Stimulated activated CD4-positive, alpha-beta T cell treated with anti-CD3 and anti-CD28 coated beads, Interleukin-1b, Interleukin-23, amount 100 ng/mL, for 24 hours (primary cell): ENCODE measurements around the gene MVP.

Source experiments
- DNase-seq, 4 experiments: peaks; one replicate each; pipeline ENCODE4 v3.0.0-alpha.2; 2020; ENCODE audit warnings: low read depth in 4 of 4, low spot score in 1 of 4

Gene MVP

DNA sequence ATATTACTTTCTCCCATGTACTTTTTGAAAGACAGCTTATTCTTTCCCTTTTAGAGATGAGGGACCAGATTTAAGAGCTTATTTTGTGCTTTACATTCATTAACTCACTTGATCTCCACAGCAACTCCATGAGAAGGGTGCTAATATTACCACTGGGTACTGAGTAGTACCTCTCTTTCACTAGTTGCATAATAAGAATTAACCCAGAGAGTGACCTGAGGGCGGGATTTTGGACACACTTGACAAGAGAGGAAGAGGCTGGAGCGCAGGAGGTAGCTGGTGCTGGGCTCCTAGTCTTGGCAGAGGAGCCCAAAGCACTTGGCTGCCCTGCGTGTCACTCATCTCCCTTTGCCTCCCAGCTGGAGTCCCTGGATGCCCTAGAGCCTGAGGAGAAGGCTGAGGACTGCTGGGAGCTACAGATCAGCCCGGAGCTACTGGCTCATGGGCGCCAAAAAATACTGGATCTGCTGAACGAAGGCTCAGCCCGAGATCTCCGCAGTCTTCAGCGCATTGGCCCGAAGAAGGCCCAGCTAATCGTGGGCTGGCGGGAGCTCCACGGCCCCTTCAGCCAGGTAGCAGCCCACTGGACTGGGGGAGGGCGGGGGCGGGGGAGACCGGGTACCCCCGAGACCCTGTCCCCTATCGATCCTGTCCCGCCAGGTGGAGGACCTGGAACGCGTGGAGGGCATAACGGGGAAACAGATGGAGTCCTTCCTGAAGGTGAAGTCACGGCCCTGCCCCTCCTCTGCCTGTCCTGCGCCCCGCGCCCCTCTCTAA lies 15.6 kb upstream of the MVP start:
- DNase-seq, result no peak

GRCh38 chr16:29805232-29806098 lies 14.8 kb upstream of the MVP start:
- peak; percentile 92 to 96 (median 96) for DNase-seq

DNA sequence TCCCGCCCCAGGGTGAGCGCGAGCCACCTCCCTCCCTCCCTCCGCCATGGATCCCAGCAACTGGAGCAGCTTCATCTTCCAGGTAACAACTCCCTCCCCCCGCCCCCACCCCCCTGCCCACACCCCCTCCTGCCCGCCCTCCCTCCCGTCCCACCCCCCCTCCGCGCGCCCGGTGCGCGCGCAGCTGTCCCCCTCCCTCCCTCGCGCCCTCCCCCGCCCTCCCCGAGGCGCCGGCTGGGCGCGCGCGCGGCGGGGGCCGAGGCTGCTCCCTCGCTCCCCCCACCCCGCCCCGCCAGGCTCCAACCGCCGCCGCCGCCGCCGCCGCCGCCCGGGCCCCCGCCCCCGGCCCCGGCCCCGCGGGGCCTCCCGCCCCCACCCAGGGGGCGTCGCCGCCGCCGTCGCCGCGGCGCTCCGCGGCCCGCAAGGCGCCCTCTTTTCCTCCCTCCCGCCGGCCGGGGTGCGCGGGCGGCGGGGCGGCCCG lies 14.1 kb upstream of the MVP start, which contains the start of gene MAZ:
TSS of gene MAZ (plus strand) at position 431 of the 481 bp plus-strand sequence. CDS start 173 bp downstream, outside the sequence.
- DNase-seq, result peak in 3 of 4 experiments; percentile 63 to 74 (median 65)

GRCh38 chr16:29806641-29807425 lies 13.4 kb upstream of the MVP start:
- DNase-seq, result no peak

DNA sequence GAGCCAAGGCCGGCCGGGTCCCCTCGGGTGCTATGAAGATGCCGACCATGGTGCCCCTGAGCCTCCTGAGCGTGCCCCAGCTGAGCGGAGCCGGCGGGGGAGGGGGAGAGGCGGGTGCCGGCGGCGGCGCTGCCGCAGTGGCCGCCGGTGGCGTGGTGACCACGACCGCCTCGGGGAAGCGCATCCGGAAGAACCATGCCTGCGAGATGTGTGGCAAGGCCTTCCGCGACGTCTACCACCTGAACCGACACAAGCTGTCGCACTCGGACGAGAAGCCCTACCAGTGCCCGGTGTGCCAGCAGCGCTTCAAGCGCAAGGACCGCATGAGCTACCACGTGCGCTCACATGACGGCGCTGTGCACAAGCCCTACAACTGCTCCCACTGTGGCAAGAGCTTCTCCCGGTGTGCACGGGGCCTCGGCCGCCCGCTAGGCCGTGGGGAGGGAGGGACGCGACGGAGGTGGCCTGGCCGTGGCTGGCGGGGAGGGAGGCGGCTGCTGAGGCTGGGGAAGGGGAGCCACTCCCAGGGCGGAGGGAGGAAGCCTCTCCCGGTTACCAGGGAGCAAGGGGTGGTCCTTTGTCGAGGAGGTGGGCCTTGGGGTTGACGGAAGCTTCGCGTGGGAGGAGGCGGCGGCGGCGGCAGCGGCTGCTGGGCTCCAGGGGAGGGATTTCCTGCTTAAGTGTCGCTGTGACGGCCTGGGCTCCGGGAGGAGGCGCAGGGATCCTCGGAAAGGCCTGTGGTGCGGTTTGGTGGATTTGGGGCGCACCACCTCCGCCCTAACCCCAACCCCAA lies 12.6 kb upstream of the MVP start:
- peak in 3 of 4 experiments; percentile 69 to 89 (median 83) for DNase-seq

GRCh38 chr16:29808219-29808900 lies 11.9 kb upstream of the MVP start:
- no peak for DNase-seq

GRCh38 chr16:29809031-29809747 lies 11.1 kb upstream of the MVP start:
- no peak for DNase-seq

- DNase-seq, result no peak
Measured at GRCh38 chr16:29809850-29810698, 10.2 kb upstream of the MVP start.

DNA sequence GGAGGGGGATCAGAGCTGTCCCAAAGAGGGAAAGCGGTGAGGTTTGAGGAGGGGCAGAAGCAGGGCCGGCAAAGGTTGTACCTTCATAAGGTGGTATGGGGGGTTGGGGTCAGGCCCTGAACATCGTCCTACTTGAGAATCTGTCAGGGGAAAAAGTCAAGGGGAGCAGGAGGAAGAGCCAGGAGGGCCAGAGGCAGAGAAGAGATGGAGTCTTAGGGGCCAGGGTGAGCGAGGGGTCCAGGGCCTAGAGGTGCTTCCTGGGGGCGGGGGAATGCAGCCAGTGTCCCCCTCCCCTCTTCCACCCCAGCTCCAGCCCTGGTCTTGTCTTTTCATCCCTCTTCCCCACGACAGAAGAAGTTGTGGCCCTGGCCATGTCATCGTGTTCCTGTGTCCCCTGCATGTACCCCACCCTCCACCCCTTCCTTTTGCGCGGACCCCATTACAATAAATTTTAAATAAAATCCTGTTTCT lies 9.5 kb upstream of the MVP start:
- no peak for DNase-seq

- peak in 2 of 4 experiments; percentile 64 to 83 for DNase-seq
Measured at GRCh38 chr16:29811170-29811895, 8.9 kb upstream of the MVP start.

GRCh38 chr16:29811896-29812665 lies 8.2 kb upstream of the MVP start, which contains the start of gene PRRT2:
Gene PRRT2, plus strand, starts transcription at chr16:29812193. Its CDS starts 862 bp downstream, at chr16:29813055.
- DNase-seq, result no peak

DNA sequence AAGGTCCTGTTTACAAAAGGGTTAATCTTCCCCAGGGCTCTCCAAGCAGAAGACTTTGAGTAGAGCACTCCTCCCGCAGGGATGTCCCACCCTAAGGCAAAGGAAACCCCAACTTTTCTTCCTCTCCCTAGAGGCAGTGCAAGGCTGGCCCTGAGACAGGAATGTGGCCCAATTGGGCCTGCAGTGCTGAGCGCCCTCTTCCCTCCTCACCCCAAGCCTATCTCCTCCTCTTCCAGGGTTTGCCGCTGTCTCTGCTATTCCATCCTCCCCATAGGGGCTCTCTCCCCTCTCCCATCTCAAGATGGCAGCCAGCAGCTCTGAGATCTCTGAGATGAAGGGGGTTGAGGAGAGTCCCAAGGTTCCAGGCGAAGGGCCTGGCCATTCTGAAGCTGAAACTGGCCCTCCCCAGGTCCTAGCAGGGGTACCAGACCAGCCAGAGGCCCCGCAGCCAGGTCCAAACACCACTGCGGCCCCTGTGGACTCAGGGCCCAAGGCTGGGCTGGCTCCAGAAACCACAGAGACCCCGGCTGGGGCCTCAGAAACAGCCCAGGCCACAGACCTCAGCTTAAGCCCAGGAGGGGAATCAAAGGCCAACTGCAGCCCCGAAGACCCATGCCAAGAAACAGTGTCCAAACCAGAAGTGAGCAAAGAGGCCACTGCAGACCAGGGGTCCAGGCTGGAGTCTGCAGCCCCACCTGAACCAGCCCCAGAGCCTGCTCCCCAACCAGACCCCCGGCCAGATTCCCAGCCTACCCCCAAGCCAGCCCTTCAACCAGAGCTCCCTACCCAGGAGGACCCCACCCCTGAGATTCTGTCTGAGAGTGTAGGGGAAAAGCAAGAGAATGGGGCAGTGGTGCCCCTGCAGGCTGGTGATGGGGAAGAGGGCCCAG lies 7.3 kb upstream of the MVP start:
- DNase-seq, result no peak

DNA sequence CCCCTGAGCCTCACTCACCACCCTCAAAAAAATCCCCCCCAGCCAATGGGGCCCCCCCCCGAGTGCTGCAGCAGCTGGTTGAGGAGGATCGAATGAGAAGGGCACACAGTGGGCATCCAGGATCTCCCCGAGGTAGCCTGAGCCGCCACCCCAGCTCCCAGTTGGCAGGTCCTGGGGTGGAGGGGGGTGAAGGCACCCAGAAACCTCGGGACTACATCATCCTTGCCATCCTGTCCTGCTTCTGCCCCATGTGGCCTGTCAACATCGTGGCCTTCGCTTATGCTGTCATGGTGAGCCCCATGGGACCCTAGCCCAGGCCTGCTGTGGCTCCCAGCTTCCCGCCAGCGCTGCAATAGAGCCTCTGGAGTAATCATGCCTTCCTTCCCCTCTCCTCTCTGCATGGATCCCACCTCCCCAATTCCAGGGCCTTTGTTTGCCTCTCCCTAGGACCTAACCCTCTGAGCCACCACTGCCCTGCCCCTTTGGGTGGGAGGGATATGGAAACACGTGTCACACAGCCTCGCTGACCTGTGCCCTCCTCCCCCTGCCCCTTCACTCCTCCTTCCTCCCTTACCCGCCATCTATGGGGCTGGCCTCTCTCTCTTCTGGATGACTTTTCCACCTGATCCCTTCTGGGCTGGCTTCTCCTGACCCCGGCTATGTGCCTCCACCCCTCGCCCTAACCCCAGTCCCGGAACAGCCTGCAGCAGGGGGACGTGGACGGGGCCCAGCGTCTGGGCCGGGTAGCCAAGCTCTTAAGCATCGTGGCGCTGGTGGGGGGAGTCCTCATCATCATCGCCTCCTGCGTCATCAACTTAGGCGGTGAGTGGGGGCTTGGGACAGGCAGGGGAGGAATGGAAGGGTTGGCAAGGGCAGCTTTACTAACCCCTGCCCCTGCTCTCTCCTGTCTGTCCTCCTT lies 6.4 kb upstream of the MVP start:
- DNase-seq, result no peak

GRCh38 chr16:29814592-29814991 lies 5.7 kb upstream of the MVP start:
- no peak for DNase-seq
